Stimulated activated CD8-positive, alpha-beta memory T cell treated with anti-CD3 and anti-CD28 coated beads, Interleukin-2, amount 100 ng/mL, for 48 hours (primary cell): Measurements from ENCODE around the gene AGAP1.
"Not testable (repeated sequence)": the region's sequence is repeated elsewhere in the genome, so short reads cannot be mapped to it uniquely, and the experiment has no call there.

Experiments
- DNase-seq, 2 donors: peaks; one replicate each; pipeline ENCODE4 v3.0.0-alpha.2; 2020; ENCODE audit warnings: low read depth in 2 of 2

AGAP1 gene

GRCh38 chr2:235734688-235735231 lies 240.9 kb downstream of the AGAP1 start:
- DNase-seq: no peak

GRCh38 chr2:235737396-235737795 lies 243.6 kb downstream of the AGAP1 start:
- DNase-seq: no peak

GRCh38 chr2:235737840-235738239 lies 244.0 kb downstream of the AGAP1 start:
- DNase-seq: no peak

GRCh38 chr2:235739704-235740415 lies 246.0 kb downstream of the AGAP1 start:
- DNase-seq: no peak

GRCh38 chr2:235740821-235741220 lies 247.0 kb downstream of the AGAP1 start:
- DNase-seq: no peak

GRCh38 chr2:235744161-235744560 lies 250.3 kb downstream of the AGAP1 start:
- DNase-seq: no peak

- DNase-seq: no peak
Measured at GRCh38 chr2:235745597-235745996, 251.8 kb downstream of the AGAP1 start.

- DNase-seq: peak in 1 of 2 donors; percentile 19
Measured at GRCh38 chr2:235746257-235746934, 252.6 kb downstream of the AGAP1 start.

- no peak for DNase-seq
Measured at GRCh38 chr2:235747001-235747785, 253.3 kb downstream of the AGAP1 start.

- no peak for DNase-seq
Measured at GRCh38 chr2:235747786-235748091, 253.9 kb downstream of the AGAP1 start.

- DNase-seq: no peak
Measured at GRCh38 chr2:235749121-235749770, 255.4 kb downstream of the AGAP1 start.

- no peak for DNase-seq
Measured at GRCh38 chr2:235749771-235750160, 255.9 kb downstream of the AGAP1 start.

- no peak for DNase-seq
Measured at GRCh38 chr2:235752846-235753245, 259.0 kb downstream of the AGAP1 start.

- DNase-seq: no peak
Measured at GRCh38 chr2:235754357-235755207, 260.7 kb downstream of the AGAP1 start.

GRCh38 chr2:235756491-235756890 lies 262.6 kb downstream of the AGAP1 start:
- DNase-seq: no peak

- no peak for DNase-seq
Measured at GRCh38 chr2:235757212-235757611, 263.4 kb downstream of the AGAP1 start.

GRCh38 chr2:235757640-235758039 lies 263.8 kb downstream of the AGAP1 start:
- no peak for DNase-seq

GRCh38 chr2:235762832-235763598 lies 269.2 kb downstream of the AGAP1 start:
- DNase-seq: no peak

GRCh38 chr2:235763816-235764215 lies 270.0 kb downstream of the AGAP1 start:
- no peak for DNase-seq

GRCh38 chr2:235764478-235764877 lies 270.6 kb downstream of the AGAP1 start:
- not testable (repeated sequence) for DNase-seq
